IMR-90 (cell line): ENCODE data around the gene DCTN2. TPM values are rescaled to one million over a fixed set of nuclear protein-coding genes. Genes with fewer than 3 reads are reported as not detected.

Experiments used
- ATAC-seq: fragments of 200-7000 bp; cut with Tn5 transposase; 2 replicates; pipeline ENCODE4 v1.9.1; 2020; ENCODE audit warnings: low read depth, mild to moderate bottlenecking, moderate library complexity
- BruUV-seq: library from RNA; stranded (reverse); fragments of 400-500 nt; replicated peaks from 2 replicates; lab custom pipeline; 2021; lab: Mats Ljungman, UMichigan
- CTCF ChIA-PET: fragments of 300-600 bp; formaldehyde crosslinking; extraction: SDS; loops from one replicate; lab custom pipeline; 2021; ENCODE audit warnings: antibody characterized with exemption; lab: Yijun Ruan, JAX
- POLR2A ChIA-PET: fragments of 300-600 bp; sonication (Branson Sonifier 250); formaldehyde crosslinking; loops from one replicate; lab custom pipeline; 2022; ENCODE audit warnings: antibody characterized with exemption; ENCODE audit not compliant: unreplicated experiment; lab: Charles Lee
- DNase-seq: peaks from one replicate; pipeline ENCODE4 v3.0.0; 2013
- H2AFZ ChIP-seq: replicated peaks from 2 replicates; pipeline ENCODE3; 2013; ENCODE audit warnings: low read length, mild to moderate bottlenecking; ENCODE audit not compliant: poor library complexity
- H2AK5ac ChIP-seq: 2 replicates; pipeline ENCODE4 v1.6.1; 2013; ENCODE audit warnings: low read depth, low read length, inconsistent platforms
- H2AK9ac ChIP-seq: replicated peaks from 2 replicates; pipeline ENCODE3; 2013; ENCODE audit warnings: mild to moderate bottlenecking, low read depth, low read length, moderate library complexity; ENCODE audit not compliant: poor library complexity
- H2BK120ac ChIP-seq: 2 replicates; pipeline ENCODE4 v1.6.1; 2013; ENCODE audit warnings: low read depth, low read length, inconsistent platforms
- H2BK15ac ChIP-seq: 3 replicates; pipeline ENCODE4 v1.6.1; 2013; ENCODE audit warnings: low read depth, low read length, inconsistent platforms
- H2BK20ac ChIP-seq: 2 replicates; pipeline ENCODE4 v1.6.1; 2013; ENCODE audit warnings: low read depth, mild to moderate bottlenecking, inconsistent platforms, low read length, moderate library complexity
- H2BK5ac ChIP-seq: 2 replicates; pipeline ENCODE4 v1.6.1; 2013; ENCODE audit warnings: mild to moderate bottlenecking, low read depth, low read length, inconsistent platforms; ENCODE audit not compliant: poor library complexity, severe bottlenecking
- H3K14ac ChIP-seq: replicated peaks from 2 replicates; pipeline ENCODE4 v1.6.1; 2013; ENCODE audit warnings: low read depth, low read length, inconsistent platforms
- H3K18ac ChIP-seq: 2 replicates; pipeline ENCODE4 v1.6.1; 2013; ENCODE audit warnings: low read depth, low read length, control low read depth
- H3K23ac ChIP-seq: 2 replicates; pipeline ENCODE4 v1.6.1; 2013; ENCODE audit warnings: low read depth, low read length, inconsistent platforms
- H3K27ac ChIP-seq: 2 replicates; pipeline ENCODE4 v1.5.1; 2013; ENCODE audit warnings: mild to moderate bottlenecking, control low read depth, low read length; ENCODE audit not compliant: insufficient read depth
- H3K27me3 ChIP-seq: 2 replicates; pipeline ENCODE4 v1.6.1; 2013; ENCODE audit warnings: low read length; ENCODE audit not compliant: control insufficient read depth, insufficient read depth
- H3K36me3 ChIP-seq: 2 replicates; pipeline ENCODE4 v1.6.1; 2013; ENCODE audit warnings: low read length, mixed read lengths; ENCODE audit not compliant: control insufficient read depth, insufficient read depth
- H3K4ac ChIP-seq: 2 replicates; pipeline ENCODE4 v1.6.1; 2013; ENCODE audit warnings: low read depth, low read length, inconsistent platforms
- H3K4me1 ChIP-seq: 2 replicates; pipeline ENCODE4 v1.6.1; 2013; ENCODE audit warnings: low read length, mixed read lengths; ENCODE audit not compliant: control insufficient read depth, insufficient read depth
- H3K4me2 ChIP-seq: 2 replicates; pipeline ENCODE4 v1.6.1; 2013; ENCODE audit warnings: low read depth, mild to moderate bottlenecking, control low read depth, low read length, moderate library complexity
- H3K4me3 ChIP-seq: 2 replicates; pipeline ENCODE4 v1.5.1; 2013; ENCODE audit warnings: low read depth, mild to moderate bottlenecking, control low read depth, low read length, moderate library complexity; ENCODE audit not compliant: insufficient read depth
- H3K56ac ChIP-seq: 2 replicates; pipeline ENCODE4 v1.6.1; 2013; ENCODE audit warnings: low read length, inconsistent platforms; ENCODE audit not compliant: insufficient read depth; ENCODE audit errors: extremely low read depth
- H3K79me1 ChIP-seq, 2 experiments: 2 replicates each; pipeline ENCODE4 v1.6.1; 2013; ENCODE audit warnings: low read length in 2 of 2, inconsistent platforms in 1 of 2, low read depth in 1 of 2
- H3K9ac ChIP-seq: 2 replicates; pipeline ENCODE4 v1.6.1; 2013; ENCODE audit warnings: low read depth, low read length, control low read depth
- H3K9me1 ChIP-seq: 2 replicates; pipeline ENCODE4 v1.6.1; 2013; ENCODE audit warnings: low read length, inconsistent platforms; ENCODE audit not compliant: insufficient read depth
- H3K9me3 ChIP-seq: 2 replicates; pipeline ENCODE4 v1.6.1; 2013; ENCODE audit warnings: low read length; ENCODE audit not compliant: control insufficient read depth, insufficient read depth
- H4K20me1 ChIP-seq: 2 replicates; pipeline ENCODE4 v1.6.1; 2013; ENCODE audit warnings: low read length, inconsistent platforms; ENCODE audit not compliant: insufficient read depth
- H4K5ac ChIP-seq: 2 replicates; pipeline ENCODE4 v1.6.1; 2013; ENCODE audit warnings: mild to moderate bottlenecking, low read depth, low read length, control low read depth
- H4K8ac ChIP-seq, 2 experiments: 2 replicates each; pipeline ENCODE4 v1.6.1; 2013; ENCODE audit warnings: low read depth in 2 of 2, low read length in 2 of 2, control low read depth in 1 of 2, inconsistent platforms in 1 of 2
- H4K91ac ChIP-seq: 2 replicates; pipeline ENCODE4 v1.6.1; 2013; ENCODE audit warnings: low read depth, low read length, inconsistent platforms; ENCODE audit not compliant: insufficient read depth
- CEBPB ChIP-seq: IDR thresholded peaks from 2 replicates; pipeline ENCODE4 v1.6.1; 2012; ENCODE audit warnings: low read depth, low read length, improper control_type of control experiment
- CHD1 ChIP-seq: IDR thresholded peaks from 2 replicates; pipeline ENCODE4 v1.6.1; 2012; ENCODE audit warnings: low read depth, low read length, improper control_type of control experiment
- CTCF ChIP-seq: conservative IDR thresholded peaks from 2 replicates; pipeline ENCODE4 v1.5.1; 2012; ENCODE audit warnings: mild to moderate bottlenecking, low read depth, low read length, improper control_type of control experiment
- FOS ChIP-seq: fragments of 150-350 bp; IDR thresholded peaks from 2 replicates; pipeline ENCODE4 v1.6.1; 2016; ENCODE audit warnings: low read depth, low read length
- MAFK ChIP-seq: IDR thresholded peaks from 2 replicates; pipeline ENCODE4 v1.6.1; 2012; ENCODE audit warnings: low read depth, low read length, improper control_type of control experiment
- MAZ ChIP-seq: IDR thresholded peaks from 2 replicates; pipeline ENCODE4 v1.6.1; 2012; ENCODE audit warnings: low read depth, mild to moderate bottlenecking, low read length, improper control_type of control experiment, moderate library complexity, borderline replicate concordance
- MXI1 ChIP-seq: IDR thresholded peaks from 2 replicates; pipeline ENCODE4 v1.6.1; 2012; ENCODE audit warnings: low read depth, mild to moderate bottlenecking, low read length, moderate library complexity, borderline replicate concordance
- NFE2L2 ChIP-seq: fragments of 150-350 bp; IDR thresholded peaks from 2 replicates; pipeline ENCODE4 v1.6.1; 2016; ENCODE audit warnings: low read depth, mild to moderate bottlenecking, low read length
- POLR2A ChIP-seq: IDR thresholded peaks from 2 replicates; pipeline ENCODE4 v1.6.1; 2012; ENCODE audit warnings: mild to moderate bottlenecking, low read depth, low read length
- RAD21 ChIP-seq: IDR thresholded peaks from 2 replicates; pipeline ENCODE4 v1.6.1; 2012; ENCODE audit warnings: low read length, improper control_type of control experiment
- RCOR1 ChIP-seq: IDR thresholded peaks from 2 replicates; pipeline ENCODE4 v1.6.1; 2012; ENCODE audit warnings: mild to moderate bottlenecking, low read length, improper control_type of control experiment; ENCODE audit not compliant: insufficient replicate concordance
- RFX5 ChIP-seq: IDR thresholded peaks from 2 replicates; pipeline ENCODE4 v1.8.0; 2012; ENCODE audit warnings: low read depth, mild to moderate bottlenecking, low read length, moderate library complexity
- SMC3 ChIP-seq: fragments of 150-350 bp; IDR thresholded peaks from 2 replicates; pipeline ENCODE4 v1.6.1; 2016; ENCODE audit warnings: low read depth, mild to moderate bottlenecking, antibody characterized with exemption, low read length, moderate library complexity
- WGBS, 2 experiments: methylation state at CpG; one replicate each; pipeline versions ENCODE4 v1.1.5 to v1.1.7; 2013; ENCODE audit warnings: missing lambda C conversion rate in 2 of 2; ENCODE audit not compliant: insufficient read length in 1 of 2; ENCODE audit errors: extremely low coverage in 2 of 2; 5-methylcytosine and 5-hydroxymethylcytosine counted together
- dilution Hi-C: fragments of 300-500 bp; cut with HindIII; formaldehyde crosslinking; loops from one replicate; pipeline ENCODE4 v1.14.3; 2018; ENCODE audit warnings: low sequenced_read_pairs; ENCODE audit not compliant: unreplicated experiment
- in situ Hi-C: fragments of 300-500 bp; cut with MboI; formaldehyde crosslinking; loops from 3 replicates; pipeline ENCODE4 v1.14.3; 2019; ENCODE audit warnings: low sequenced_read_pairs, inconsistent platforms, mixed read lengths
- intact Hi-C: fragments of 100-400 bp; cut with micrococcal nuclease; formaldehyde crosslinking; loops from 2 replicates; pipeline ENCODE4 v1.10.0; 2022
- polyA plus RNA-seq, 3 experiments: library from polyadenylated mRNA; depleted of rRNA; stranded (reverse); fragments of >200 nt; gene quantifications; 2 replicates each; pipeline ENCODE4 v1.2.3, GENCODE V29; 2012; ENCODE audit warnings: low replicate concordance in 1 of 3
- total RNA-seq: library from RNA; depleted of rRNA; stranded (reverse); fragments of >200 nt; gene quantifications from 2 replicates; pipeline ENCODE4 v1.2.3, GENCODE V29; 2012
- TF ChIP-seq, protein P1 (sequence below): fragments of 150-350 bp; IDR thresholded peaks from 2 replicates; pipeline ENCODE4 v1.6.1; 2016; ENCODE audit warnings: low read depth, mild to moderate bottlenecking, low read length, moderate library complexity, borderline replicate concordance
- TF ChIP-seq, protein P2 (sequence below): fragments of 150-350 bp; IDR thresholded peaks from 2 replicates; pipeline ENCODE4 v1.6.1; 2017; ENCODE audit warnings: mild to moderate bottlenecking, antibody characterized with exemption, low read length, low read depth

Gene DCTN2
- total and polyA plus RNA-seq, 2 of the 4 experiments (the other 2 are of a cell fraction) = 125 to 130 TPM

DNA sequence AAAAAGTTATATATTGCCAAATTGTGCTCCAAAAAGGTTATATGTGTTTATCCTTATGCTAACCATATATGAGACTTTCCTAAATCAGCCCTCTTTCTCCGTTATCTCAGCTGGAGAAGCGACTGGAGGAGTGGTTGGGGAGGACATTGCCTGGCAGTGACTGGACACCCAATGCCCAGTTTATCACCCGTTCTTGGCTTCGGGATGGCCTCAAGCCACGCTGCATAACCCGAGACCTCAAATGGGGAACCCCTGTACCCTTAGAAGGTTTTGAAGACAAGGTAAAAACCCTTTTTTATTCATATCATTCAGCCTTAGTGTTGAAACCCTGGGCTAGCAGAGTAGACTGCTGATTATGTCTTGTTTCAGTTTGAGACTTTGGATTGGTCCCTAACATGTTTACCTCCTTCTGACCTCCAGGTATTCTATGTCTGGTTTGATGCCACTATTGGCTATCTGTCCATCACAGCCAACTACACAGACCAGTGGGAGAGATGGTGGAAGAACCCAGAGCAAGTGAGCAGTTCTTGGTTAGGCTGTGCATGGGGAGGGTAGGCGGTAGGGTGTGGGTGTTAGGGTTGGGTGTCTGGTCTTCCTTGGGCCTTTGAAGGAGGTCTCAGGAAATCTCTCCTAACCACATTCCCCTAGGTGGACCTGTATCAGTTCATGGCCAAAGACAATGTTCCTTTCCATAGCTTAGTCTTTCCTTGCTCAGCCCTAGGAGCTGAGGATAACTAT is 35.2 kb downstream of the DCTN2 start:
- H3K79me1 ChIP-seq = peaks cover 24 to 60% of the 10 kb centered on the region in 2 experiments
- no peak overlapping the region for H2BK5ac ChIP-seq
- peaks cover 67% of the 10 kb centered on the region for H3K36me3 ChIP-seq
- no peak overlapping the region for H3K4me3 ChIP-seq
- H4K91ac ChIP-seq = no peak overlapping the region
- peaks cover 62% of the 10 kb centered on the region for H4K20me1 ChIP-seq
- in situ Hi-C loops (no loop called here), intact Hi-C loops (no loop called here), dilution Hi-C loops (no loop called here)
- H2AK9ac ChIP-seq = no peak overlapping the region
- no peak overlapping the region for H4K5ac ChIP-seq
- H3K27me3 ChIP-seq = no peaks in the 10 kb centered on the region
- H3K4me2 ChIP-seq = no peak overlapping the region
- no peak overlapping the region for H2BK15ac ChIP-seq
- no peak overlapping the region for H2BK20ac ChIP-seq
- no peak overlapping the region for H2AFZ ChIP-seq
- no peak for DNase-seq
- no peak overlapping the region for H3K14ac ChIP-seq
- H2BK120ac ChIP-seq = no peak overlapping the region
- H3K18ac ChIP-seq = no peak overlapping the region
- POLR2A ChIA-PET = interaction anchor here (0.6 kb wide), 1 partner anchor 122 kb away, joined by 5 read pairs; no protein-coding TSS in a partner anchor
- no TSS peak for BruUV-seq
- H3K27ac ChIP-seq = no peak overlapping the region
- H4K8ac ChIP-seq = no peak overlapping the region
- no peak overlapping the region for H3K4ac ChIP-seq
- CTCF ChIA-PET = no interaction called here
- no peaks in the 10 kb centered on the region for H3K9me3 ChIP-seq
- H3K9ac ChIP-seq = no peak overlapping the region
- no peak overlapping the region for H2AK5ac ChIP-seq
- no peak overlapping the region for H3K23ac ChIP-seq
- WGBS, 2 experiments = 100% methylated on average over 1 of the region's 7 CpGs; no CpG with 5 or more reads in 1 of the 2 experiments
- peaks cover 3% of the 10 kb centered on the region; the same call in 1 of the 2 replicates for H3K9me1 ChIP-seq
- no peaks in the 10 kb centered on the region for H3K4me1 ChIP-seq
- no peak overlapping the region for H3K56ac ChIP-seq
- ATAC-seq = no peak
- TF ChIP-seq RFX5 = no peak
- TF ChIP-seq NFE2L2 = no peak
- no peak for TF ChIP-seq CHD1
- TF ChIP-seq POLR2A = no peak
- TF ChIP-seq MAZ = no peak
- TF ChIP-seq RCOR1 = no peak
- no peak for TF ChIP-seq RAD21
- no peak for TF ChIP-seq CTCF
- no peak for TF ChIP-seq MAFK
- TF ChIP-seq FOS = no peak
- TF ChIP-seq, protein P1, sequence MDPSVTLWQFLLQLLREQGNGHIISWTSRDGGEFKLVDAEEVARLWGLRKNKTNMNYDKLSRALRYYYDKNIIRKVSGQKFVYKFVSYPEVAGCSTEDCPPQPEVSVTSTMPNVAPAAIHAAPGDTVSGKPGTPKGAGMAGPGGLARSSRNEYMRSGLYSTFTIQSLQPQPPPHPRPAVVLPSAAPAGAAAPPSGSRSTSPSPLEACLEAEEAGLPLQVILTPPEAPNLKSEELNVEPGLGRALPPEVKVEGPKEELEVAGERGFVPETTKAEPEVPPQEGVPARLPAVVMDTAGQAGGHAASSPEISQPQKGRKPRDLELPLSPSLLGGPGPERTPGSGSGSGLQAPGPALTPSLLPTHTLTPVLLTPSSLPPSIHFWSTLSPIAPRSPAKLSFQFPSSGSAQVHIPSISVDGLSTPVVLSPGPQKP = no peak
- TF ChIP-seq, protein P2, sequence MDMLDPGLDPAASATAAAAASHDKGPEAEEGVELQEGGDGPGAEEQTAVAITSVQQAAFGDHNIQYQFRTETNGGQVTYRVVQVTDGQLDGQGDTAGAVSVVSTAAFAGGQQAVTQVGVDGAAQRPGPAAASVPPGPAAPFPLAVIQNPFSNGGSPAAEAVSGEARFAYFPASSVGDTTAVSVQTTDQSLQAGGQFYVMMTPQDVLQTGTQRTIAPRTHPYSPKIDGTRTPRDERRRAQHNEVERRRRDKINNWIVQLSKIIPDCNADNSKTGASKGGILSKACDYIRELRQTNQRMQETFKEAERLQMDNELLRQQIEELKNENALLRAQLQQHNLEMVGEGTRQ = no peak
- TF ChIP-seq CEBPB = no peak
- no peak for TF ChIP-seq SMC3
- no peak for TF ChIP-seq MXI1
